ENCODE measurements around the gene E2F1. TPM values are rescaled to one million over a fixed set of nuclear protein-coding genes. Genes with fewer than 3 reads are reported as not detected.

The E2F1 gene
- total RNA-seq: 2.3 and 5.2 TPM in 2 replicates

GRCh38 chr20:33686100-33686983 is at the start of gene E2F1:
E2F1 (minus strand) TSS chr20:33686385; CDS start chr20:33686264, 121 bp downstream.

GRCh38 chr20:33731693-33732165 is 45.5 kb upstream of the E2F1 start, which contains the start of gene ZNF341:
ZNF341 (plus strand) TSS chr20:33731996; CDS start chr20:33732022, 26 bp downstream.

GRCh38 chr20:33719989-33720709 is 34.0 kb upstream of the E2F1 start, which contains the start of gene PXMP4:
PXMP4 (minus strand) TSS chr20:33720310; CDS start chr20:33720207, 103 bp downstream.

GRCh38 chr20:33674294-33675135 is 11.7 kb downstream of the E2F1 start, which contains the start of gene NECAB3:
NECAB3 (minus strand) TSS chr20:33674428; CDS start chr20:33674352, 76 bp downstream.

GRCh38 chr20:33666293-33667244 is 19.6 kb downstream of the E2F1 start, which contains the start of gene ACTL10:
ACTL10 (plus strand) TSS chr20:33666943; CDS start chr20:33667498, 555 bp downstream.

GRCh38 chr20:33662172-33662571 is 24.0 kb downstream of the E2F1 start, which contains the start of gene C20orf144:
C20orf144 (plus strand) TSS chr20:33662327; CDS start chr20:33662346, 19 bp downstream.

Other genes starting within 250 kb of the E2F1 start
- gene SNTA1, start 242.6 kb downstream of the E2F1 start, total RNA-seq: 28.2 TPM in 2 replicates
- 3.2 and 3.6 TPM in 2 replicates for gene CBFA2T2, start 196.3 kb downstream of the E2F1 start, total RNA-seq
- not detected in 2 replicates for gene C20orf144, start 24.1 kb downstream of the E2F1 start, total RNA-seq
- gene ACTL10, start 19.4 kb downstream of the E2F1 start, total RNA-seq: 2.4 and 4.5 TPM in 2 replicates
- 23.3 and 47.5 TPM in 2 replicates for gene NECAB3, start 12.0 kb downstream of the E2F1 start, total RNA-seq
- 2.9 and 3.2 TPM in 2 replicates for gene PXMP4, start 33.9 kb upstream of the E2F1 start, total RNA-seq
- gene ZNF341, start 45.6 kb upstream of the E2F1 start, total RNA-seq: 0.54 and 1.1 TPM in 2 replicates
- gene CHMP4B, start 125.0 kb upstream of the E2F1 start, total RNA-seq: 37.7 and 41.2 TPM in 2 replicates

All from cardiac atrium fibroblast (primary cell).